22Rv1 (cell line): ENCODE results near the gene AR.

Experiments used
- H3K27ac ChIP-seq: fragments of 450-650 bp; 2 replicates; pipeline ENCODE4 v1.5.1; 2017
- ZFX ChIP-seq: fragments of 450-650 bp; IDR thresholded peaks from 2 replicates; pipeline ENCODE4 v1.6.1; 2017; ENCODE audit warnings: antibody characterized with exemption, borderline replicate concordance
- TF ChIP-seq, protein P1 (sequence below): fragments of 450-650 bp; IDR thresholded peaks from 2 replicates; pipeline ENCODE4 v1.5.1; 2017; ENCODE audit warnings: mild to moderate bottlenecking

AR gene

DNA sequence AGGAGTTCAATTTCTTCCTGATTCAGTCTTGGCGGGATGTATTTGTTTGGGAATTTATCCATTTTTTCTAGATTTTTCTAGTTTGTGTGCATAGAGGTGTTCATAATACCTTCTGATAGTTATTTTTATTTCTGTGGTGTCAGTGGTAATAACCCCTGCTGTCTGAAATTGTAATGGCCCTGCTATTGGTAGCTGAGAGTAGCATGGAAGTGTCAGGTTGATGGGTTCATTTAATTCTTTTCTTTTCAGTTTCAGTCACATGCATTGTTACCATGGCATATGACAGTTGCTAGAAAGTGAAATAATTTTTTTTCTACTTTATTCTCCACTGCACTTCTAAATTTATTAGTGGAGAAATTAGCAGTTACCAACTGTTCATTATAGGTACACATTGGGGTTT is 20.7 kb downstream of the AR start:
- peak overlapping the region; percentile 98 for H3K27ac ChIP-seq
- TF ChIP-seq, protein P1, sequence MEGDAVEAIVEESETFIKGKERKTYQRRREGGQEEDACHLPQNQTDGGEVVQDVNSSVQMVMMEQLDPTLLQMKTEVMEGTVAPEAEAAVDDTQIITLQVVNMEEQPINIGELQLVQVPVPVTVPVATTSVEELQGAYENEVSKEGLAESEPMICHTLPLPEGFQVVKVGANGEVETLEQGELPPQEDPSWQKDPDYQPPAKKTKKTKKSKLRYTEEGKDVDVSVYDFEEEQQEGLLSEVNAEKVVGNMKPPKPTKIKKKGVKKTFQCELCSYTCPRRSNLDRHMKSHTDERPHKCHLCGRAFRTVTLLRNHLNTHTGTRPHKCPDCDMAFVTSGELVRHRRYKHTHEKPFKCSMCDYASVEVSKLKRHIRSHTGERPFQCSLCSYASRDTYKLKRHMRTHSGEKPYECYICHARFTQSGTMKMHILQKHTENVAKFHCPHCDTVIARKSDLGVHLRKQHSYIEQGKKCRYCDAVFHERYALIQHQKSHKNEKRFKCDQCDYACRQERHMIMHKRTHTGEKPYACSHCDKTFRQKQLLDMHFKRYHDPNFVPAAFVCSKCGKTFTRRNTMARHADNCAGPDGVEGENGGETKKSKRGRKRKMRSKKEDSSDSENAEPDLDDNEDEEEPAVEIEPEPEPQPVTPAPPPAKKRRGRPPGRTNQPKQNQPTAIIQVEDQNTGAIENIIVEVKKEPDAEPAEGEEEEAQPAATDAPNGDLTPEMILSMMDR = no peak
- no peak for TF ChIP-seq ZFX

DNA sequence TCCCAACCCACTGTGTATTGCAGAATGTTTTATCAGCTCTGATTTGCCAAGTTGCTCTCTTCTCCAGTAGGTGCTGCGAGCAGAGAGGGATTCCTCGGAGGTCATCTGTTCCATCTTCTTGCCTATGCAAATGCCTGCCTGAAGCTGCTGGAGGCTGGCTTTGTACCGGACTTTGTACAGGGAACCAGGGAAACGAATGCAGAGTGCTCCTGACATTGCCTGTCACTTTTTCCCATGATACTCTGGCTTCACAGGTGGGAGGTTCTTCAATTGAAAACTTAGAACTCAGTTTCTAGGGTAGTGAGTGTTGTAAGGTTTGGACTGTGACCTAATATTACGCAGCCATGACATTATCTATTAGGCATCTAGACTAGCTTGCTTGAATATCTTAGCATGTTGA is 24.9 kb downstream of the AR start:
- TF ChIP-seq, protein P1 = no peak
- TF ChIP-seq ZFX = no peak
- peak overlapping the region; percentile 98 for H3K27ac ChIP-seq

DNA sequence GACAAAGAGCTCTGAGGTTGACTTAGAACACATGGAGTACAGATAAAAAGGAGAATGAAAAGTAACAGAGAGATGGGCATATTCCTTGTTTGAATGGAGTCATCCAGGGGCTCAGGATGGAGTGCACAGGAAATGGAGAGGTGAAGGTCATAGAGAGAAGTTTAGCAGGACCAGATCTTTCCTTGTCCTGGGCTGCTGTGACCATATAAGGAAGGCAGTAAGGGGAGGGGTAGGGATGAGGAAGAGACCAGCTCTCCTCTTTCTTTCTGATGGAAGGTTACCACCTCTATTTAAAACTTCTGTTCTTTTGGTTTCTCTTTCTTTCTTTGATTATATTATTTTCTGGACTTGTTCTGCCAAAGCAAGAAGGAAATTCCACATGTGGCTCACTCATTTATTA is 27.0 kb downstream of the AR start:
- TF ChIP-seq, protein P1 = no peak
- TF ChIP-seq ZFX = no peak
- peak overlapping the region; percentile 98 for H3K27ac ChIP-seq

DNA sequence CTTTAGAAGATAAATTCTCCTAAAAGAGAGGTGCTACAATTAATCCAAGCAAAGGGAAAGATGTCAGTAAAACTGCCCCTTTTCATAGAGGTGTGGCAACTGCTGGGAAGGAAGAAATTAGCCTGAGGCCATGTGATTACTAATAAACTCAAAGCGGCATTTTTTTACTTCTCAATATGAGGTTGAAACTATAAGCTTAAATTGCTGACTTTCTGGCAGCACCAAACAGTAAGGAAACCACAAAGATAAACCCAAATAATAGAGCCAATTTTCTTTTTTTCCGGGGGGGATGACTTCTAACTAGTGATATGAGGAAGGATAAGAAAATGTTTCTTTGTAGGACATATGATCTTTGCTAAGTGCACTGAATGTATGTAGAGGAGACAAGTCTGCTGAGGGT is 30.9 kb downstream of the AR start:
- H3K27ac ChIP-seq = peak overlapping the region; percentile 98
- TF ChIP-seq ZFX = no peak
- TF ChIP-seq, protein P1 = no peak

DNA sequence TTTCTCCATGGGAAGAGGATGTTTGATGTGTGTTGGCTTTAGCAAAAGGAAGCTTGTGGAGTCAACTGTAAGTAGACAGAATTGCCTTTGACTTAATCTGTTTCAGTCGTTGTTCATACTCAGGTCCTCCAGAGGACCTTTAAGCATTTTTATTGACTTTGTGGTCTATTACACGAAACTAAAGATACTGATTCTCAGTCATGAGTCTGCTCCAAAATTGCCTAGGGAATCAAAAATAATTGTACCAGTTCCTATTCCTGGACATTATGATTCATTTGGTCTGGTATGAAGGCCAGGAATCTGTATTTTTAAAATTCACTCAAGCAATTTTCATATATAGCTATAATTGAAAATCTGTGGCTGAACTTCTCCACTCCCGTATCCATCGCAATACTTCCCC is 38.6 kb downstream of the AR start:
- H3K27ac ChIP-seq = peak overlapping the region; percentile 98
- TF ChIP-seq, protein P1 = no peak
- TF ChIP-seq ZFX = no peak

DNA sequence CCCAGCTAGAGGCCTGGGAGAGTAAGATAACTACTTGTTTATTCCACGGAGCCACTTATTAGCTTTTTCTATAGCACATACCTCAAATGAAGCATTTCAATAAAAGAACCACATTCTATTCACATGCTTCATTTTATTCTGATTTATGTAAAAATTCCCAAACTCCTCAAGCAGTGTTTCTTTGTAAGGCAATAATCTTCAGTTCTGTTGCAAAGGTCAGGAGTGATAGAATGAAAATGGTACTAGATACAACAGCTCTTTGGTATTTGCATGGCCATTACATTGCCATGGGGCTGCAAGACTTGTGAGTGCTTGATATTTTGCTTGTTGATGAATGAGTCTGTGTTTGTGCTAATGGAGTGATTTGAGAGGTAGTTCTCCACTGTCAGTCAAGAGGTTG is 39.4 kb downstream of the AR start:
- H3K27ac ChIP-seq = peak overlapping the region; percentile 98
- no peak for TF ChIP-seq ZFX
- TF ChIP-seq, protein P1 = no peak

DNA sequence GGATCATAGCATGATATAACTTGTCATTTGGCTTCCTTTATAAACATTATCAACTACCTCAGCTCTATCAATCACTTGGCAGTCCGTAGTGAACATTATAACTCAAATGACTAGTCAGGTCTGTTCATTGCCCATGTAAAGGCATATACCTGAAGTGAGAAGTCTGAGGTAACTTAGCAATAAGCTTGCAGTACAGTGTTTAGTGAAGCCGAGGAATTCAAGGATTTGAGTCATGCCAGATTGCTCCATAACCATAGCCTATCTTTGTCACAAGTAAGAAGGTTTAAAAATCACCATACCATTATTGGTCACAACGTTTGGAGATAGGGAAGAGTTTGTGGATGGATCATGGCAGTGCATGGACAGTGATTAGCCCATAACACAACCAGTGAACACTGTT is 41.6 kb downstream of the AR start:
- TF ChIP-seq, protein P1 = no peak
- no peak for TF ChIP-seq ZFX
- peak overlapping the region; percentile 98 for H3K27ac ChIP-seq
